Neural cell (in vitro differentiated cells): Measurements from ENCODE around the gene PREB. TPM values are rescaled to one million over a fixed set of nuclear protein-coding genes. Genes with fewer than 3 reads are reported as not detected.
A peak's percentile ranks its signal among the peaks of the same experiment; 100 is the strongest.

ENCODE experiments used
- H2AFZ ChIP-seq: fragments of 200-600, 300-800 bp; sonication (generic), shearing (Covaris generic); 2 replicates; pipeline ENCODE4 v1.6.0; 2014; ENCODE audit warnings: low read depth, mild to moderate bottlenecking, antibody characterized with exemption, low read length, moderate library complexity
- H3F3A ChIP-seq: fragments of 200-600 bp; shearing (Covaris generic); 2 replicates; pipeline ENCODE4 v1.6.1; 2016; ENCODE audit warnings: mild to moderate bottlenecking, moderate library complexity, mixed read lengths, antibody characterized with exemption, low read length; ENCODE audit not compliant: insufficient read depth, poor library complexity, severe bottlenecking
- H3K27ac ChIP-seq: fragments of 200-600, 300-800 bp; sonication (generic), shearing (Covaris generic); 2 replicates; pipeline ENCODE4 v1.5.1; 2014; ENCODE audit warnings: mild to moderate bottlenecking, low read length, moderate library complexity
- H3K27me3 ChIP-seq: fragments of 300-800, 200-600 bp; sonication (generic), shearing (Covaris generic); 2 replicates; pipeline ENCODE4 v1.6.0; 2014; ENCODE audit warnings: mild to moderate bottlenecking, low read depth, low read length, moderate library complexity; ENCODE audit not compliant: insufficient read depth
- H3K36me3 ChIP-seq: fragments of 300-800, 200-600 bp; sonication (generic), shearing (Covaris generic); 2 replicates; pipeline ENCODE4 v1.5.1; 2014; ENCODE audit warnings: mild to moderate bottlenecking, antibody characterized with exemption, low read length, moderate library complexity; ENCODE audit not compliant: insufficient read depth
- H3K4me2 ChIP-seq: fragments of 300-800, 200-600 bp; sonication (generic), shearing (Covaris generic); 2 replicates; pipeline ENCODE4 v1.6.0; 2014; ENCODE audit warnings: mild to moderate bottlenecking, low read length
- H3K4me3 ChIP-seq: fragments of 300-800, 200-600 bp; sonication (generic), shearing (Covaris generic); 2 replicates; pipeline ENCODE4 v1.5.1; 2014; ENCODE audit warnings: mild to moderate bottlenecking, low read length, moderate library complexity
- H3K79me2 ChIP-seq: fragments of 200-600 bp; shearing (Covaris generic); replicated peaks from 2 replicates; pipeline ENCODE4 v1.6.0; 2014; ENCODE audit warnings: mild to moderate bottlenecking, low read length, moderate library complexity; ENCODE audit not compliant: insufficient read depth
- H3K9ac ChIP-seq: fragments of 300-800, 200-600 bp; sonication (generic), shearing (Covaris generic); 2 replicates; pipeline ENCODE4 v1.6.1; 2016; ENCODE audit warnings: mild to moderate bottlenecking, low read length, mixed read lengths
- H3K9me2 ChIP-seq: fragments of 200-600 bp; shearing (Covaris generic); 2 replicates; pipeline ENCODE4 v1.6.1; 2016; ENCODE audit warnings: mild to moderate bottlenecking, low read length, mixed read lengths; ENCODE audit not compliant: insufficient read depth
- H3K9me3 ChIP-seq: fragments of 200-600, 300-800 bp; sonication (generic), shearing (Covaris generic); 2 replicates; pipeline ENCODE4 v1.6.1; 2016; ENCODE audit warnings: mild to moderate bottlenecking, mixed run types, low read length, moderate library complexity, mixed read lengths
- H4K20me1 ChIP-seq: fragments of 200-600 bp; shearing (Covaris generic); 2 replicates; pipeline ENCODE4 v1.6.1; 2016; ENCODE audit warnings: mild to moderate bottlenecking, mixed run types; ENCODE audit not compliant: insufficient read depth
- CTCF ChIP-seq: fragments of 450-650 bp; IDR thresholded peaks from 2 replicates; pipeline ENCODE4 v1.5.1; 2014; ENCODE audit warnings: antibody characterized with exemption, mild to moderate bottlenecking, moderate library complexity; ENCODE audit not compliant: poor library complexity, severe bottlenecking
- EP300 ChIP-seq: fragments of 450-650 bp; conservative IDR thresholded peaks from 2 replicates; pipeline ENCODE4 v1.6.1; 2014; ENCODE audit warnings: antibody characterized with exemption, mild to moderate bottlenecking, moderate library complexity; ENCODE audit not compliant: poor library complexity, severe bottlenecking
- EZH2 ChIP-seq: fragments of 200-600, 300-800 bp; shearing (Covaris generic), sonication (generic); IDR thresholded peaks from 2 replicates; pipeline ENCODE4 v1.6.1; 2014; ENCODE audit warnings: antibody characterized with exemption, low read length, borderline replicate concordance, mild to moderate bottlenecking; ENCODE audit not compliant: insufficient read depth, poor library complexity, severe bottlenecking
- MXI1 ChIP-seq: fragments of 450-650 bp; conservative IDR thresholded peaks from 2 replicates; pipeline ENCODE4 v1.6.1; 2014; ENCODE audit warnings: antibody characterized with exemption, mild to moderate bottlenecking; ENCODE audit not compliant: poor library complexity, severe bottlenecking
- POLR2AphosphoS5 ChIP-seq: IDR thresholded peaks from 2 replicates; pipeline ENCODE4 v1.6.1; 2012
- RAD21 ChIP-seq: fragments of 450-650 bp; conservative IDR thresholded peaks from 2 replicates; pipeline ENCODE4 v1.6.1; 2014; ENCODE audit warnings: antibody characterized with exemption, mild to moderate bottlenecking, moderate library complexity
- REST ChIP-seq: IDR thresholded peaks from 2 replicates; pipeline ENCODE4 v1.6.1; 2012; ENCODE audit warnings: borderline replicate concordance
- SMC3 ChIP-seq: fragments of 450-650 bp; conservative IDR thresholded peaks from 2 replicates; pipeline ENCODE4 v1.6.1; 2014; ENCODE audit warnings: antibody characterized with exemption, mild to moderate bottlenecking, moderate library complexity; ENCODE audit not compliant: poor library complexity
- TAF1 ChIP-seq: IDR thresholded peaks from 2 replicates; pipeline ENCODE4 v1.6.1; 2012; ENCODE audit warnings: low read depth
- polyA plus RNA-seq: library from polyadenylated mRNA; depleted of rRNA; stranded (reverse); fragments of >200 nt; gene quantifications from 2 replicates; pipeline ENCODE4 v1.2.3, GENCODE V29; 2014

PREB gene
- polyA plus RNA-seq, 1 donor from 2014 or later: 121 TPM

- Histone ChIP-seq H3K36me3 (no peaks in the 10 kb centered on the region), H3F3A (no peaks in the 10 kb centered on the region), H3K4me2 (no peak overlapping the region), H4K20me1 (no peaks in the 10 kb centered on the region), H3K79me2 (no peaks in the 10 kb centered on the region), H3K9ac (no peak overlapping the region), H2AFZ (peak overlapping the region; percentile 6), H3K9me2 (no peaks in the 10 kb centered on the region), H3K9me3 (no peaks in the 10 kb centered on the region), H3K27ac (no peak overlapping the region), H3K27me3 (no peaks in the 10 kb centered on the region), H3K4me3 (peak overlapping the region; percentile 45)
- peak; percentile 29 for TF ChIP-seq MXI1
- TF ChIP-seq CTCF: no peak
- no peak for TF ChIP-seq EZH2
- TF ChIP-seq EP300: no peak
Observed at GRCh38 chr2:27095745-27096651, 38.4 kb downstream of the PREB start.

- Histone ChIP-seq H3K36me3 (no peaks in the 10 kb centered on the region), H3K27ac (no peak overlapping the region), H3K9ac (no peak overlapping the region), H3K79me2 (no peaks in the 10 kb centered on the region), H4K20me1 (no peaks in the 10 kb centered on the region), H3K27me3 (no peaks in the 10 kb centered on the region), H3K4me3 (no peak overlapping the region), H3K4me2 (no peak overlapping the region), H3K9me3 (no peaks in the 10 kb centered on the region), H3K9me2 (no peaks in the 10 kb centered on the region), H2AFZ (no peak overlapping the region), H3F3A (no peaks in the 10 kb centered on the region)
- no peak for TF ChIP-seq POLR2AphosphoS5
- no peak for TF ChIP-seq EZH2
- TF ChIP-seq CTCF: no peak
- no peak for TF ChIP-seq EP300
- no peak for TF ChIP-seq TAF1
- no peak for TF ChIP-seq REST
- no peak for TF ChIP-seq SMC3
- TF ChIP-seq RAD21: no peak
- no peak for TF ChIP-seq MXI1
Observed at GRCh38 chr2:27095427-27095744, 39.0 kb downstream of the PREB start.
